GM12878 (cell line): Measurements from ENCODE around the gene NOS2. TPM values are rescaled to one million over a fixed set of nuclear protein-coding genes. Genes with fewer than 3 reads are reported as not detected.

Source experiments
- CHD1 ChIP-seq: IDR thresholded peaks from 2 replicates; pipeline ENCODE4 v1.6.1; 2012; ENCODE audit warnings: low read depth, low read length, improper control_type of control experiment
- EED ChIP-seq: sonication (generic); IDR thresholded peaks from 2 replicates; pipeline ENCODE4 v1.6.1; 2016; ENCODE audit warnings: antibody characterized with exemption, low read depth
- ETV6 ChIP-seq, 2 experiments: fragments of 450-650 bp in 1 of 2; IDR thresholded peaks in 1 of 2; conservative IDR thresholded peaks in 1 of 2; 2 replicates each; pipeline ENCODE4 v1.6.1; 2014; ENCODE audit warnings: antibody characterized with exemption in 1 of 2, borderline replicate concordance in 1 of 2, low read depth in 1 of 2, mild to moderate bottlenecking in 1 of 2, moderate library complexity in 1 of 2
- HDAC2 ChIP-seq: fragments of 200-600 bp; sonication (generic); IDR thresholded peaks from 2 replicates; pipeline ENCODE4 v1.6.1; 2017
- NBN ChIP-seq: fragments of 450-650 bp; IDR thresholded peaks from 2 replicates; pipeline ENCODE4 v1.6.1; 2016
- PBX3 ChIP-seq: IDR thresholded peaks from 2 replicates; pipeline ENCODE4 v1.6.1; 2011; ENCODE audit warnings: mild to moderate bottlenecking, low read depth, low read length, moderate library complexity; ENCODE audit not compliant: insufficient replicate concordance
- POLR2AphosphoS5 ChIP-seq: IDR thresholded peaks from 2 replicates; pipeline ENCODE4 v1.6.1; 2011; ENCODE audit warnings: mild to moderate bottlenecking, low read length, inconsistent platforms
- SRF ChIP-seq, 2 experiments: IDR thresholded peaks; 2 replicates each; pipeline ENCODE4 v1.6.1; 2011; ENCODE audit warnings: low read depth in 2 of 2, low read length in 2 of 2, mild to moderate bottlenecking in 1 of 2, moderate library complexity in 1 of 2
- polyA plus RNA-seq, 11 experiments: library from polyadenylated mRNA; depleted of rRNA in 4 of 11; unstranded in 6 of 11; stranded (reverse) in 5 of 11; fragments of >200 nt; fragmentation: Nextera tagmentation in 4 of 11; fragmentation: Illumina TruSeq in 1 of 11; extraction: Ambion mirVana in 4 of 11; extraction: Trizol in 1 of 11; gene quantifications; 1 replicate in 1 of 11; 2 replicates in 10 of 11; pipeline versions ENCODE4 v1.2.1 to v1.2.3, GENCODE V29; 2011 to 2016; ENCODE audit warnings: inconsistent platforms in 2 of 11, missing spikeins in 2 of 11, low read depth in 1 of 11
- total RNA-seq, 4 experiments: library from RNA; depleted of rRNA in 3 of 4; stranded (reverse); fragments of >200 nt in 3 of 4; fragmentation: Illumina TruSeq in 1 of 4; extraction: Trizol in 1 of 4; gene quantifications; 2 replicates each; pipeline versions ENCODE4 v1.2.1 to v1.2.3, GENCODE V29; 2013 to 2021
- TF ChIP-seq, protein P1 (sequence below): fragments of 450-650 bp; IDR thresholded peaks from 2 replicates; pipeline ENCODE4 v1.6.1; 2017; ENCODE audit warnings: low read depth, mild to moderate bottlenecking, moderate library complexity
- TF ChIP-seq, protein P2 (sequence below): fragments of 150-350 bp; IDR thresholded peaks from 2 replicates; pipeline ENCODE4 v1.6.1; 2016; ENCODE audit warnings: low read depth, low read length

NOS2 gene
- total and polyA plus RNA-seq, 10 of the 15 experiments (the other 5 are each of a cell fraction or from before 2014, with no cell fraction given), result 0.01 to 0.05 (median 0.01) TPM; not detected in 7

DNA sequence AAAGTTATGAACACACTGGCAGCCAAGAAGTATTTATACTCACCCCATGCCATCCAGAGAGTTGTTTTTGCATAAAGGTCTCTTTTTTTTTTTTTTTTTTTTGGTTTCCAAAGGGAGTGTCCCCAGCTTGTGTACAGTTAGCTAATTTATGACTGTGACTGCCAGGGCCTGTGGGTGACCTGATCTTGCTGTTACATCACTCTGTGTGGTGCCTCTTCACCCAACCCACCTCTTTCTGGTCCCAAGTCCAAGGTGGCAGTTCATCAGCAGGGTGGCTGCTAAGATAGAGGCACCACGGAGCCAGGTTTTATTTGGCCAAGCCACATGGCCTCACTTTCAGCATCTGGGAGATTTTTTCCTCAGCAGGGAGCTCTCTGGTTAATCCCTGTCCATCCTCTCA, at the start of gene NOS2 (continued):
- TF ChIP-seq PBX3, result no peak
- no peak for TF ChIP-seq ETV6 (conservative IDR thresholded peaks at IDR 0.05 in 1 of 2, IDR thresholded peaks at IDR 0.05 in 1 of 2; ENCODE audit: borderline replicate concordance in 1 of 2, low read depth in 1 of 2)
- TF ChIP-seq HDAC2, result no peak
- TF ChIP-seq, protein P1, sequence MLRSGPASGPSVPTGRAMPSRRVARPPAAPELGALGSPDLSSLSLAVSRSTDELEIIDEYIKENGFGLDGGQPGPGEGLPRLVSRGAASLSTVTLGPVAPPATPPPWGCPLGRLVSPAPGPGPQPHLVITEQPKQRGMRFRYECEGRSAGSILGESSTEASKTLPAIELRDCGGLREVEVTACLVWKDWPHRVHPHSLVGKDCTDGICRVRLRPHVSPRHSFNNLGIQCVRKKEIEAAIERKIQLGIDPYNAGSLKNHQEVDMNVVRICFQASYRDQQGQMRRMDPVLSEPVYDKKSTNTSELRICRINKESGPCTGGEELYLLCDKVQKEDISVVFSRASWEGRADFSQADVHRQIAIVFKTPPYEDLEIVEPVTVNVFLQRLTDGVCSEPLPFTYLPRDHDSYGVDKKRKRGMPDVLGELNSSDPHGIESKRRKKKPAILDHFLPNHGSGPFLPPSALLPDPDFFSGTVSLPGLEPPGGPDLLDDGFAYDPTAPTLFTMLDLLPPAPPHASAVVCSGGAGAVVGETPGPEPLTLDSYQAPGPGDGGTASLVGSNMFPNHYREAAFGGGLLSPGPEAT, result no peak
- no peak for TF ChIP-seq SRF (IDR thresholded peaks at IDR 0.05; ENCODE audit: low read depth in 2 of 2, low read length in 2 of 2)
- TF ChIP-seq EED, result no peak
- TF ChIP-seq NBN, result no peak
- TF ChIP-seq, protein P2, sequence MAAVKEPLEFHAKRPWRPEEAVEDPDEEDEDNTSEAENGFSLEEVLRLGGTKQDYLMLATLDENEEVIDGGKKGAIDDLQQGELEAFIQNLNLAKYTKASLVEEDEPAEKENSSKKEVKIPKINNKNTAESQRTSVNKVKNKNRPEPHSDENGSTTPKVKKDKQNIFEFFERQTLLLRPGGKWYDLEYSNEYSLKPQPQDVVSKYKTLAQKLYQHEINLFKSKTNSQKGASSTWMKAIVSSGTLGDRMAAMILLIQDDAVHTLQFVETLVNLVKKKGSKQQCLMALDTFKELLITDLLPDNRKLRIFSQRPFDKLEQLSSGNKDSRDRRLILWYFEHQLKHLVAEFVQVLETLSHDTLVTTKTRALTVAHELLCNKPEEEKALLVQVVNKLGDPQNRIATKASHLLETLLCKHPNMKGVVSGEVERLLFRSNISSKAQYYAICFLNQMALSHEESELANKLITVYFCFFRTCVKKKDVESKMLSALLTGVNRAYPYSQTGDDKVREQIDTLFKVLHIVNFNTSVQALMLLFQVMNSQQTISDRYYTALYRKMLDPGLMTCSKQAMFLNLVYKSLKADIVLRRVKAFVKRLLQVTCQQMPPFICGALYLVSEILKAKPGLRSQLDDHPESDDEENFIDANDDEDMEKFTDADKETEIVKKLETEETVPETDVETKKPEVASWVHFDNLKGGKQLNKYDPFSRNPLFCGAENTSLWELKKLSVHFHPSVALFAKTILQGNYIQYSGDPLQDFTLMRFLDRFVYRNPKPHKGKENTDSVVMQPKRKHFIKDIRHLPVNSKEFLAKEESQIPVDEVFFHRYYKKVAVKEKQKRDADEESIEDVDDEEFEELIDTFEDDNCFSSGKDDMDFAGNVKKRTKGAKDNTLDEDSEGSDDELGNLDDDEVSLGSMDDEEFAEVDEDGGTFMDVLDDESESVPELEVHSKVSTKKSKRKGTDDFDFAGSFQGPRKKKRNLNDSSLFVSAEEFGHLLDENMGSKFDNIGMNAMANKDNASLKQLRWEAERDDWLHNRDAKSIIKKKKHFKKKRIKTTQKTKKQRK, result no peak
- no peak for TF ChIP-seq POLR2AphosphoS5
- no peak for TF ChIP-seq CHD1
